ENCODE measurements around the gene DNAH7. TPM values are rescaled to one million over a fixed set of nuclear protein-coding genes. Genes with fewer than 3 reads are reported as not detected.

DNAH7 gene
- total and polyA plus RNA-seq, 12 donors: 0.36 to 3.6 (median 1.4) TPM

DNA sequence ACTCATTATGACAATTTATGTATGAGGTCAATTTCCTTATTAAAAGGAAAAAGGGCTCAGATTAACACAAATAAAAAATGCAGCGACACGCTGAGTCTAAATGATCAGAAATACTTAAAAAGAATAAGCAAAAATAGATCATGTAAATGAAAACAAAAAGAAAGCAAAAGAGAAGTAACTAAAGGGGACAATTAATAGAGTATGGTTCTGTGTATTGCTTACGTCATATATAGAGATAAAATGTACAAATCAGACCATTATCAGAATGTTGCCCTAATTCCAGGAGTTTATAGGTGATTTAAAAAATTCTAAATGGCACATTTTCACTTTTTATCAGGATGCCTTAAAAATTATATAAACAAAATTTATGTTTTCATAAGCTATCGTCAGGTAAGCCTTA is 189.5 kb downstream of the DNAH7 start:
- H3K4me1 ChIP-seq (replicated peaks in 1 of 2): no peaks in the 10 kb centered on the region
- no peaks in the 10 kb centered on the region for H3K9me3 ChIP-seq (replicated peaks in 1 of 3)
- no peak overlapping the region for H3K4me3 ChIP-seq
- H3K27ac ChIP-seq: no peak overlapping the region
- DNase-seq: no peak
- H3K27me3 ChIP-seq: no peaks in the 10 kb centered on the region
- intact Hi-C loops (cut with DNase I): no loop called here
- TF ChIP-seq, protein P1, sequence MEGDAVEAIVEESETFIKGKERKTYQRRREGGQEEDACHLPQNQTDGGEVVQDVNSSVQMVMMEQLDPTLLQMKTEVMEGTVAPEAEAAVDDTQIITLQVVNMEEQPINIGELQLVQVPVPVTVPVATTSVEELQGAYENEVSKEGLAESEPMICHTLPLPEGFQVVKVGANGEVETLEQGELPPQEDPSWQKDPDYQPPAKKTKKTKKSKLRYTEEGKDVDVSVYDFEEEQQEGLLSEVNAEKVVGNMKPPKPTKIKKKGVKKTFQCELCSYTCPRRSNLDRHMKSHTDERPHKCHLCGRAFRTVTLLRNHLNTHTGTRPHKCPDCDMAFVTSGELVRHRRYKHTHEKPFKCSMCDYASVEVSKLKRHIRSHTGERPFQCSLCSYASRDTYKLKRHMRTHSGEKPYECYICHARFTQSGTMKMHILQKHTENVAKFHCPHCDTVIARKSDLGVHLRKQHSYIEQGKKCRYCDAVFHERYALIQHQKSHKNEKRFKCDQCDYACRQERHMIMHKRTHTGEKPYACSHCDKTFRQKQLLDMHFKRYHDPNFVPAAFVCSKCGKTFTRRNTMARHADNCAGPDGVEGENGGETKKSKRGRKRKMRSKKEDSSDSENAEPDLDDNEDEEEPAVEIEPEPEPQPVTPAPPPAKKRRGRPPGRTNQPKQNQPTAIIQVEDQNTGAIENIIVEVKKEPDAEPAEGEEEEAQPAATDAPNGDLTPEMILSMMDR (IDR thresholded peaks at IDR 0.05): no peak
- no peak for TF ChIP-seq POLR2A (IDR thresholded peaks at IDR 0.05)
- H3K36me3 ChIP-seq (replicated peaks in 1 of 2): no peaks in the 10 kb centered on the region
- WGBS, 4 donors: 93 to 96% (median 95%) methylated on average over 4 of the region's 4 CpGs

DNA sequence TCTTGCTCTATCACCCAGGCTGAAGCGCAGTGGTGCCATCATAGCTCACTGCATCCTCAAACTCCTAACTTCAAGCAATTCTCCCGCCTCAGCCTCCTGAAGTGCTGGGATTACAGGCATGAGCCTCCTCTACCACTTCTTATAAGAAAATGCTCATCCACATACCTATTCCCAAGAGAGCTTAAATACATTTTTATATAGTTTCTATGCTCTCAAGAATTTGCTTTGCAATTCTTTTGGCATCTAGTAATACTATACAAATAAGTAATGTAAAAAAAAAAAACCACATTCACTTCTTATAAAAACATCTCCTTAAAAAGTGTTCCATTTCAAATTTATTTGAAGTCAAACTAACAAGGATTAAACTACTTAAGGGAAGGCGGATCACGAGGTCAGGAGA is 197.3 kb downstream of the DNAH7 start:
- intact Hi-C loops (cut with DNase I): no loop called here
- Histone ChIP-seq H3K36me3 (replicated peaks in 1 of 2) (no peaks in the 10 kb centered on the region), H3K4me1 (replicated peaks in 1 of 2) (no peaks in the 10 kb centered on the region), H3K27me3 (no peaks in the 10 kb centered on the region), H3K4me3 (no peak overlapping the region), H3K9me3 (replicated peaks in 1 of 3) (no peaks in the 10 kb centered on the region), H3K27ac (no peak overlapping the region)
- DNase-seq: no peak
- TF ChIP-seq POLR2A (IDR thresholded peaks at IDR 0.05): no peak
- TF ChIP-seq, protein P1 (IDR thresholded peaks at IDR 0.05): no peak
- WGBS, 4 donors: 84 to 97% (median 90%) methylated on average over 4 of the region's 4 CpGs

DNA sequence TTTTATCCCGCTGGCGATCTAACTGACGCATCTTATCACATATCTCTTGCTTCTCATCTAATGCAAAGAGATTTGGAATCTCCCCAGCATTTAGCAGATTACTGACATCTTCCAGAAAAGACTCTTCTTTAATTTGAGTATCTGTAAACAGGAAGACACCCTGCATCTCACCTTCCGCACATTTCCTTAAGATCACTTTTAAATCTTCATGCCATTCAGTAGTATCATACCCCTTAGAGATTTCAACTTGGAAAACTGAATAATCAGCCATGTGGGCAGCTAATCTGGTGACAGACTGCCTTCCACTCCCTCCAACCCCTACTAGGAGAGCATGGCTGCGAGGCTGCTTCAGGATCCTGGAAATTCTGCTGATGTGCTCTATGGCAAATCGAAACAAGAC is 204.3 kb downstream of the DNAH7 start:
- Histone ChIP-seq H3K9me3 (replicated peaks in 1 of 3) (no peaks in the 10 kb centered on the region), H3K36me3 (replicated peaks in 1 of 2) (no peaks in the 10 kb centered on the region), H3K4me3 (no peak overlapping the region), H3K4me1 (replicated peaks in 1 of 2) (peaks cover 0 to 5% of the 10 kb centered on the region in 2 donors), H3K27me3 (no peaks in the 10 kb centered on the region), H3K27ac (no peak overlapping the region)
- WGBS, 4 donors: 95 to 98% (median 96%) methylated on average over 6 of the region's 6 CpGs
- intact Hi-C loops (cut with DNase I): no loop called here
- DNase-seq: no peak
- TF ChIP-seq, protein P1 (IDR thresholded peaks at IDR 0.05): no peak
- no peak for TF ChIP-seq POLR2A (IDR thresholded peaks at IDR 0.05)

DNA sequence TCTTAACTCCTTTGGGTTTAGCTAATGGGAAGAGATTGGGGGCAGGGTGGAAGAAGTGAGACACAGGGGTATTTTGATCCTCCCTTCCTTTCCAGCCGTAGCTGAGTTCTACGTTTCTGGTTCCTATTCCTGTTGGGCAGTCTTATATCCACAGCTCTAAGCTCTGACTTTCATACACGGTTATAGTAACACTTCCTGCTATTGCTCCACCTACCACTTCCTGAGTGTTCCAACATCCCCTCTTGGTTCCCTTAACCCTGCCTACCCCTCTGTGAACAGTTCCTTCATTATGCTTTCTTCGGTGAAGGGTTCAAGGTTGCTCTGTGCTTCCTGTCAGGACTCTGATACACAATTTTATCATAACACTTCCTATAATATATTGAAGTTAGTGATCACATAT is 205.1 kb downstream of the DNAH7 start:
- TF ChIP-seq, protein P1 (IDR thresholded peaks at IDR 0.05): no peak
- no peak for TF ChIP-seq POLR2A (IDR thresholded peaks at IDR 0.05)
- H3K4me1 ChIP-seq (replicated peaks in 1 of 2): peaks cover 0 to 5% of the 10 kb centered on the region in 2 donors
- WGBS, 4 donors: 35 to 47% (median 42%) methylated on average over 4 of the region's 4 CpGs
- DNase-seq: no peak
- no peaks in the 10 kb centered on the region for H3K27me3 ChIP-seq
- no peaks in the 10 kb centered on the region for H3K9me3 ChIP-seq (replicated peaks in 1 of 3)
- intact Hi-C loops (cut with DNase I): no loop called here
- H3K36me3 ChIP-seq (replicated peaks in 1 of 2): no peaks in the 10 kb centered on the region
- no peak overlapping the region for H3K27ac ChIP-seq
- no peak overlapping the region for H3K4me3 ChIP-seq

Measured in adrenal gland (tissue), 12 donors.